B cell (primary cell): Measurements from ENCODE around the gene DKKL1.

Experiments used
- EZH2 ChIP-seq: IDR thresholded peaks from 2 replicates; pipeline ENCODE4 v1.6.1; 2012; ENCODE audit warnings: borderline replicate concordance, low read depth, mild to moderate bottlenecking, moderate library complexity, low read length; ENCODE audit not compliant: insufficient read depth, poor library complexity, severe bottlenecking
- TF ChIP-seq, protein P1 (sequence below): fragments of 200-600 bp; IDR thresholded peaks from one replicate; pipeline ENCODE4 v1.8.0; 2022; ENCODE audit warnings: antibody characterized with exemption, mild to moderate bottlenecking

DNA sequence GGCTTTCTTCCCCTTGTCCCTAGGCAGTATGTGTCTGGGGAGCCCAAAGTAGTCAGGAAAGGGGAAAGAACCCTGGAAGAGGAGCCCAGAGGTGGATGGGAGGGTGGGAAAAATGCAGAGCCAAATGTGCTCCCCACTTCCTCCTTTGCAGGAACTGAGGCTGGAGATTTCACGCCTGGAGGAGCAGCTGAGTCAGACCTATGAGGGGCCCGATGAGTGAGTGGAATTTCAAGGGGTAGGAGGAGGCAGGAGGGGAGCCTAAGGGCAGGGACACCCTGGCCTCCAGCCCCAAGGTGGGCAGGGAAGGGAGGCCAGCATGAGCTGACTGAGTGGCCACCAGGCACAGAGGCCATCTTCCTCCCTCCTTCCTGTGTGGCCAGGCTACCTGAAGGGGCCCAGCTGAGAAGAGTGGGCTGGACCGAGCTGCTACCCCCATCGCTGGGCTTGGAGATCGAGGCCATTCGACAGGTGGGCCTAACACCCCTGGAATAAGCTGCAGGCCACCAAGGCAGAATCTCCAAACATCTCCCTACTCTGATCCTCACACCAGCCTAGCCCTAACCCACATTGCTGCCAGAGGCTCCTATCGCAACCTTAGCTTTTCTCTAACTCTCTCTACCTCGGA lies 45.3 kb downstream of the DKKL1 start:
- TF ChIP-seq, protein P1, sequence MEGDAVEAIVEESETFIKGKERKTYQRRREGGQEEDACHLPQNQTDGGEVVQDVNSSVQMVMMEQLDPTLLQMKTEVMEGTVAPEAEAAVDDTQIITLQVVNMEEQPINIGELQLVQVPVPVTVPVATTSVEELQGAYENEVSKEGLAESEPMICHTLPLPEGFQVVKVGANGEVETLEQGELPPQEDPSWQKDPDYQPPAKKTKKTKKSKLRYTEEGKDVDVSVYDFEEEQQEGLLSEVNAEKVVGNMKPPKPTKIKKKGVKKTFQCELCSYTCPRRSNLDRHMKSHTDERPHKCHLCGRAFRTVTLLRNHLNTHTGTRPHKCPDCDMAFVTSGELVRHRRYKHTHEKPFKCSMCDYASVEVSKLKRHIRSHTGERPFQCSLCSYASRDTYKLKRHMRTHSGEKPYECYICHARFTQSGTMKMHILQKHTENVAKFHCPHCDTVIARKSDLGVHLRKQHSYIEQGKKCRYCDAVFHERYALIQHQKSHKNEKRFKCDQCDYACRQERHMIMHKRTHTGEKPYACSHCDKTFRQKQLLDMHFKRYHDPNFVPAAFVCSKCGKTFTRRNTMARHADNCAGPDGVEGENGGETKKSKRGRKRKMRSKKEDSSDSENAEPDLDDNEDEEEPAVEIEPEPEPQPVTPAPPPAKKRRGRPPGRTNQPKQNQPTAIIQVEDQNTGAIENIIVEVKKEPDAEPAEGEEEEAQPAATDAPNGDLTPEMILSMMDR = no peak
- no peak for TF ChIP-seq EZH2
